Endothelial cell of umbilical vein (primary cell): ENCODE measurements around the gene TBL2. TPM values are rescaled to one million over a fixed set of nuclear protein-coding genes. Genes with fewer than 3 reads are reported as not detected.

Source experiments
- BruUV-seq: library from RNA; stranded (reverse); fragments of 400-500 nt; replicated peaks from 2 replicates; lab custom pipeline; 2021; lab: Mats Ljungman, UMichigan
- CTCF ChIA-PET: fragments of 300-600, 350-600 bp; sonication (Branson Sonifier 250); formaldehyde crosslinking; loops from one replicate; lab custom pipeline; 2021; ENCODE audit warnings: antibody characterized with exemption, inconsistent platforms; lab: Charles Lee
- POLR2A ChIA-PET: fragments of 300-600, 350-600 bp; sonication (Branson Sonifier 250); formaldehyde crosslinking; loops from one replicate; lab custom pipeline; 2021; ENCODE audit warnings: antibody characterized with exemption, inconsistent platforms; lab: Charles Lee
- DNase-seq: peaks from one replicate; pipeline ENCODE4 v3.0.0-alpha.2; 2011; ENCODE audit warnings: low read depth, low spot score
- FAIRE-seq: peaks from 2 replicates; lab custom pipeline; 2011; peaks lifted over from hg19 to GRCh38; lab: Jason Lieb, UNC
- H2AFZ ChIP-seq: 2 replicates; pipeline ENCODE4 v1.6.0; 2012; ENCODE audit warnings: low read depth, low read length, control low read depth, inconsistent platforms
- H3K27ac ChIP-seq: 2 replicates; pipeline ENCODE4 v1.5.1; 2011; ENCODE audit warnings: low read depth, mild to moderate bottlenecking, control low read depth, low read length, moderate library complexity; ENCODE audit not compliant: insufficient read depth
- H3K27me3 ChIP-seq, 2 experiments: 2 replicates each; pipeline versions ENCODE4 v1.6.0 to v1.6.1; 2011; ENCODE audit warnings: low read length in 2 of 2, mixed read lengths in 1 of 2; ENCODE audit not compliant: control insufficient read depth in 2 of 2, insufficient read depth in 2 of 2
- H3K36me3 ChIP-seq, 2 experiments: 2 replicates in 1 of 2; 3 replicates in 1 of 2; pipeline ENCODE4 v1.5.1; 2011; ENCODE audit warnings: low read length in 2 of 2, mild to moderate bottlenecking in 1 of 2, moderate library complexity in 1 of 2; ENCODE audit not compliant: control insufficient read depth in 2 of 2, insufficient read depth in 2 of 2; ENCODE audit errors: extremely low read depth in 1 of 2
- H3K4me1 ChIP-seq: 3 replicates; pipeline ENCODE4 v1.5.1; 2011; ENCODE audit warnings: mild to moderate bottlenecking, low read length; ENCODE audit not compliant: control insufficient read depth, insufficient read depth; ENCODE audit errors: extremely low read depth
- H3K4me2 ChIP-seq: 2 replicates; pipeline ENCODE4 v1.6.1; 2011; ENCODE audit warnings: low read length, control low read depth, mixed read lengths; ENCODE audit not compliant: insufficient read depth
- H3K4me3 ChIP-seq, 3 experiments: fragments of 200-600 bp in 1 of 3; sonication (generic), shearing (Covaris generic) in 1 of 3; replicated peaks in 1 of 3; 2 replicates each; pipeline ENCODE4 v1.5.1; 2011 to 2016; ENCODE audit warnings: control low read depth in 3 of 3, low read length in 3 of 3, mild to moderate bottlenecking in 2 of 3, inconsistent platforms in 1 of 3, low read depth in 1 of 3, moderate library complexity in 1 of 3; ENCODE audit not compliant: insufficient read depth in 1 of 3
- H3K79me2 ChIP-seq: 2 replicates; pipeline ENCODE4 v1.6.0; 2012; ENCODE audit warnings: low read length, inconsistent platforms; ENCODE audit not compliant: control insufficient read depth, insufficient read depth
- H3K9ac ChIP-seq: replicated peaks from 2 replicates; pipeline ENCODE3; 2011; ENCODE audit warnings: low read length, control low read depth; ENCODE audit not compliant: insufficient read depth; ENCODE audit errors: extremely low read depth
- H3K9me1 ChIP-seq: replicated peaks from 3 replicates; pipeline ENCODE4 v1.6.0; 2011; ENCODE audit warnings: mild to moderate bottlenecking, low read length; ENCODE audit not compliant: control insufficient read depth, insufficient read depth; ENCODE audit errors: extremely low read depth
- H3K9me3 ChIP-seq: replicated peaks from 2 replicates; pipeline ENCODE4 v1.5.1; 2012; ENCODE audit warnings: low read length, inconsistent platforms; ENCODE audit not compliant: control insufficient read depth, insufficient read depth
- H4K20me1 ChIP-seq: replicated peaks from 2 replicates; pipeline ENCODE3; 2011; ENCODE audit warnings: mild to moderate bottlenecking, low read length; ENCODE audit not compliant: control insufficient read depth, insufficient read depth; ENCODE audit errors: extremely low read depth
- EZH2 ChIP-seq: IDR thresholded peaks from 2 replicates; pipeline ENCODE4 v1.6.1; 2012; ENCODE audit warnings: borderline replicate concordance, low read depth, mild to moderate bottlenecking, moderate library complexity, low read length, inconsistent platforms; ENCODE audit not compliant: severe bottlenecking
- FOS ChIP-seq: IDR thresholded peaks from 2 replicates; pipeline ENCODE4 v1.6.1; 2011; ENCODE audit warnings: mild to moderate bottlenecking, low read length, moderate library complexity, borderline replicate concordance; ENCODE audit not compliant: insufficient read depth
- GATA2 ChIP-seq: IDR thresholded peaks from 2 replicates; pipeline ENCODE4 v1.7.0; 2011; ENCODE audit warnings: low read depth, mild to moderate bottlenecking, moderate library complexity, mixed read lengths, low read length; ENCODE audit not compliant: insufficient read length, insufficient read depth
- JUN ChIP-seq: IDR thresholded peaks from 2 replicates; pipeline ENCODE4 v1.6.1; 2011; ENCODE audit warnings: borderline replicate concordance, low read depth; ENCODE audit not compliant: insufficient read length, insufficient read depth
- MYC ChIP-seq: IDR thresholded peaks from one replicate; pipeline ENCODE4 v1.6.1; 2011; ENCODE audit warnings: mild to moderate bottlenecking, low read depth, low read length
- POLR2A ChIP-seq: IDR thresholded peaks from 2 replicates; pipeline ENCODE4 v1.6.1; 2012; ENCODE audit warnings: low read depth, mild to moderate bottlenecking, control low read depth, low read length
- POLR2AphosphoS5 ChIP-seq: IDR thresholded peaks from 2 replicates; pipeline ENCODE4 v1.6.1; 2012; ENCODE audit warnings: low read depth, mild to moderate bottlenecking, control low read depth, low read length, moderate library complexity; ENCODE audit not compliant: insufficient read depth
- dilution Hi-C: fragments of 300-500 bp; cut with MboI; formaldehyde crosslinking; loops from one replicate; pipeline ENCODE4 v1.15.0; 2019; ENCODE audit warnings: low sequenced_read_pairs; ENCODE audit not compliant: extremely low pct_ligation_motif_present
- intact Hi-C: fragments of 100-400 bp; cut with micrococcal nuclease; formaldehyde crosslinking; loops from one replicate; pipeline ENCODE4 v1.10.0; 2022
- polyA plus RNA-seq, 4 experiments: library from polyadenylated mRNA; depleted of rRNA in 3 of 4; stranded (reverse) in 3 of 4; unstranded in 1 of 4; fragments of >200 nt; gene quantifications; 2 replicates each; pipeline versions ENCODE4 v1.2.1 to v1.2.3, GENCODE V29; 2011 to 2012; ENCODE audit warnings: missing spikeins in 1 of 4
- total RNA-seq: library from RNA; stranded (reverse); gene quantifications from 2 replicates; pipeline ENCODE4 v1.2.3, GENCODE V29; 2021
- TF ChIP-seq, protein P1 (sequence below): IDR thresholded peaks from 2 replicates; pipeline ENCODE4 v1.6.1; 2011; ENCODE audit not compliant: insufficient read depth, insufficient read length
- TF ChIP-seq, protein P2 (sequence below), 2 donors: IDR thresholded peaks; 1 replicate in 1 of 2; 2 replicates in 1 of 2; pipeline ENCODE4 v1.5.1; 2011; ENCODE audit warnings: low read length in 2 of 2, mild to moderate bottlenecking in 2 of 2, moderate library complexity in 2 of 2, control low read depth in 1 of 2, inconsistent platforms in 1 of 2, low read depth in 1 of 2; ENCODE audit not compliant: insufficient read depth in 1 of 2; ENCODE audit errors: extremely low read depth in 1 of 2

TBL2 gene
- total and polyA plus RNA-seq, 2 donors (not counting 3 experiments of a cell fraction or from before 2014, with no cell fraction given) = 38.6 to 48.4 TPM

DNA sequence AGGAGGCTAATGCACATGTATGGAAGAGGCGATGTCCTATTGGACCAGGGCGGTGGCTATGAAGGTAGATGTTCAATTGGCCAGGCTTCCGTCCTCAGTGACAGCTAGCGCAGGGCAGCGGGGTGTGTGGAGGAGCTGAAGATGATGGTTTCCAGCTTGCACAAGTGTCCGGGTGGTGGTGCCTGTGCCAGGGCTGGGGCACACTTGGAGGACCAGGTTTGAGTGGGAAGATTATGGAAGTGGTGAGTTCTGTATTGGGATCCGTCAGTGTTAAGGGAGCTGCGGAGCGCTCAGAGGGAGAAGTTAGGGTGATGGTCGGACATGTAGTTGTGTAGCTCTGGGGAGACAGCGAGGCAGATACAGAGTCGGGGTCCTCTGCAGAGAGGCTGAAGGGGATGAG lies 8.5 kb upstream of the TBL2 start:
- no peaks in the 10 kb centered on the region for H3K9me3 ChIP-seq
- BruUV-seq = no TSS peak
- no peak overlapping the region for H3K4me2 ChIP-seq
- ChIA-PET CTCF (interaction anchor here (0.5 to 4.1 kb wide), 4 partner anchors 9 to 148 kb away, joined by 3 to 27 read pairs (median 3); partner anchors contain the start of gene TBL2), POLR2A (interaction anchor here (0.7 kb wide), 1 partner anchor 78 kb away, joined by 3 read pairs; no protein-coding TSS in a partner anchor)
- no peak overlapping the region for H3K9ac ChIP-seq
- H3K27ac ChIP-seq = no peak overlapping the region
- no peak for DNase-seq
- no peaks in the 10 kb centered on the region for H4K20me1 ChIP-seq
- peaks cover 6% of the 10 kb centered on the region for H3K4me1 ChIP-seq
- H3K9me1 ChIP-seq = no peaks in the 10 kb centered on the region
- no peak overlapping the region for H2AFZ ChIP-seq
- no peaks in the 10 kb centered on the region for H3K27me3 ChIP-seq
- H3K36me3 ChIP-seq = no peaks in the 10 kb centered on the region
- intact Hi-C loops (no loop called here), dilution Hi-C loops (no loop called here)
- no peak for FAIRE-seq
- no peak overlapping the region for H3K4me3 ChIP-seq
- TF ChIP-seq MYC (no peak), GATA2 (no peak), POLR2A (no peak), FOS (no peak), JUN (no peak), EZH2 (no peak), POLR2AphosphoS5 (no peak)
- TF ChIP-seq, protein P1, sequence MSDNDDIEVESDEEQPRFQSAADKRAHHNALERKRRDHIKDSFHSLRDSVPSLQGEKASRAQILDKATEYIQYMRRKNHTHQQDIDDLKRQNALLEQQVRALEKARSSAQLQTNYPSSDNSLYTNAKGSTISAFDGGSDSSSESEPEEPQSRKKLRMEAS = no peak
- TF ChIP-seq, protein P2, sequence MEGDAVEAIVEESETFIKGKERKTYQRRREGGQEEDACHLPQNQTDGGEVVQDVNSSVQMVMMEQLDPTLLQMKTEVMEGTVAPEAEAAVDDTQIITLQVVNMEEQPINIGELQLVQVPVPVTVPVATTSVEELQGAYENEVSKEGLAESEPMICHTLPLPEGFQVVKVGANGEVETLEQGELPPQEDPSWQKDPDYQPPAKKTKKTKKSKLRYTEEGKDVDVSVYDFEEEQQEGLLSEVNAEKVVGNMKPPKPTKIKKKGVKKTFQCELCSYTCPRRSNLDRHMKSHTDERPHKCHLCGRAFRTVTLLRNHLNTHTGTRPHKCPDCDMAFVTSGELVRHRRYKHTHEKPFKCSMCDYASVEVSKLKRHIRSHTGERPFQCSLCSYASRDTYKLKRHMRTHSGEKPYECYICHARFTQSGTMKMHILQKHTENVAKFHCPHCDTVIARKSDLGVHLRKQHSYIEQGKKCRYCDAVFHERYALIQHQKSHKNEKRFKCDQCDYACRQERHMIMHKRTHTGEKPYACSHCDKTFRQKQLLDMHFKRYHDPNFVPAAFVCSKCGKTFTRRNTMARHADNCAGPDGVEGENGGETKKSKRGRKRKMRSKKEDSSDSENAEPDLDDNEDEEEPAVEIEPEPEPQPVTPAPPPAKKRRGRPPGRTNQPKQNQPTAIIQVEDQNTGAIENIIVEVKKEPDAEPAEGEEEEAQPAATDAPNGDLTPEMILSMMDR (IDR thresholded peaks at IDR 0.05; ENCODE audit: extremely low read depth in 1 of 2, insufficient read depth in 1 of 2, low read depth in 1 of 2, low read length in 2 of 2) = no peak
- no peaks in the 10 kb centered on the region for H3K79me2 ChIP-seq
